Sigmoid colon (tissue), 7 donors: ENCODE measurements around the gene IGF2. TPM values are rescaled to one million over a fixed set of nuclear protein-coding genes. Genes with fewer than 3 reads are reported as not detected.

Experiments used
- DNase-seq: peaks from one replicate; pipeline ENCODE4 v3.0.0-alpha.2; 2019
- H3K27ac ChIP-seq, 4 donors: fragments of 200-600 bp; sonication (generic); one replicate each; pipeline ENCODE4 v1.5.1; 2016 to 2019; ENCODE audit warnings: mild to moderate bottlenecking in 1 of 4
- H3K27me3 ChIP-seq, 3 donors: fragments of 200-600 bp; sonication (generic); one replicate each; pipeline ENCODE4 v1.5.1; 2019; ENCODE audit warnings: mild to moderate bottlenecking in 1 of 3
- H3K36me3 ChIP-seq, 4 donors: fragments of 200-600 bp; sonication (generic); one replicate each; pipeline ENCODE4 v1.5.1; 2016 to 2019
- H3K4me1 ChIP-seq, 4 donors: fragments of 200-600 bp; sonication (generic); one replicate each; pipeline ENCODE4 v1.5.1; 2017 to 2019
- H3K4me3 ChIP-seq, 4 donors: fragments of 200-600 bp; sonication (generic); one replicate each; pipeline ENCODE4 v1.5.1; 2017 to 2019; ENCODE audit warnings: mild to moderate bottlenecking in 2 of 4, moderate library complexity in 1 of 4
- H3K9me3 ChIP-seq, 4 donors: fragments of 200-600 bp in 3 of 4; sonication (generic) in 3 of 4; one replicate each; pipeline versions ENCODE4 v1.5.1 to v1.6.1; 2013 to 2019
- CTCF ChIP-seq, 4 experiments: fragments of 450-650 bp in 3 of 4; fragments of 200-600 bp in 1 of 4; IDR thresholded peaks; one replicate each; pipeline ENCODE4 v1.5.1; 2016 to 2019; ENCODE audit warnings: antibody characterized with exemption in 4 of 4, mild to moderate bottlenecking in 3 of 4, moderate library complexity in 2 of 4
- EP300 ChIP-seq, 4 donors: sonication (generic); formaldehyde crosslinking; IDR thresholded peaks; one replicate each; pipeline ENCODE4 v1.6.1; 2017; ENCODE audit warnings: antibody characterized with exemption in 4 of 4
- POLR2A ChIP-seq, 2 donors: fragments of 450-650 bp; IDR thresholded peaks; one replicate each; pipeline ENCODE4 v1.6.1; 2016; ENCODE audit warnings: antibody characterized with exemption in 2 of 2, mild to moderate bottlenecking in 2 of 2, moderate library complexity in 2 of 2
- POLR2AphosphoS5 ChIP-seq, 4 donors: sonication (generic); formaldehyde crosslinking; IDR thresholded peaks; one replicate each; pipeline ENCODE4 v1.6.1; 2017; ENCODE audit warnings: antibody characterized with exemption in 4 of 4
- WGBS, 2 donors: extraction: QIAGEN DNeasy Blood & Tissue Kit; methylation state at CpG; one replicate each; pipeline ENCODE4 v1.1.7; 2013; 5-methylcytosine and 5-hydroxymethylcytosine counted together
- intact Hi-C: fragments of 100-400 bp; cut with DNase I; formaldehyde crosslinking; loops from one replicate; pipeline ENCODE4 v1.15.1; 2023
- polyA plus RNA-seq, 3 donors: library from polyadenylated mRNA; stranded (reverse); fragments of 200-250 nt; gene quantifications; one replicate each; pipeline ENCODE4 v1.2.3, GENCODE V29; 2013
- total RNA-seq, 4 donors: library from RNA; depleted of rRNA; stranded (reverse); fragments of >200 nt; gene quantifications; one replicate each; pipeline ENCODE4 v1.1.0, GENCODE V29; 2016
- donor health status: healthy with polysubstance abuse.
- donor health status: Bipolar disorder and iron deficiency.
- donor health status: healthy.

IGF2 gene
- total and polyA plus RNA-seq, 7 donors, result 1.6 to 63.1 (median 13.9) TPM

- Histone ChIP-seq H3K36me3 (no peaks in the 10 kb centered on the region), H3K27ac (no peak overlapping the region), H3K27me3 (peaks cover 0 to 47% (median 19%) of the 10 kb centered on the region in 3 donors), H3K9me3 (no peaks in the 10 kb centered on the region), H3K4me1 (no peaks in the 10 kb centered on the region), H3K4me3 (no peak overlapping the region)
- no peak for DNase-seq
- WGBS, 2 donors, result 28 to 55% methylated on average over 19 of the region's 19 CpGs
- intact Hi-C loops, result no loop called here
- TF ChIP-seq POLR2AphosphoS5 (IDR thresholded peaks at IDR 0.05) (no peak), EP300 (IDR thresholded peaks at IDR 0.05) (no peak), POLR2A (IDR thresholded peaks at IDR 0.05) (no peak), CTCF (IDR thresholded peaks at IDR 0.05) (no peak)
Observed at GRCh38 chr11:2122222-2122906, 16.8 kb downstream of the IGF2 start.

- peaks cover 0 to 2% (median under 1%) of the 10 kb centered on the region in 4 donors for H3K9me3 ChIP-seq
- intact Hi-C loops, result no loop called here
- TF ChIP-seq POLR2A (IDR thresholded peaks at IDR 0.05) (no peak), CTCF (IDR thresholded peaks at IDR 0.05) (no peak), EP300 (IDR thresholded peaks at IDR 0.05) (no peak), POLR2AphosphoS5 (IDR thresholded peaks at IDR 0.05) (no peak)
- H3K36me3 ChIP-seq, result no peaks in the 10 kb centered on the region
- H3K27ac ChIP-seq, result no peak overlapping the region
- DNase-seq, result no peak
- no peaks in the 10 kb centered on the region for H3K4me1 ChIP-seq
- H3K27me3 ChIP-seq, result peaks cover 0 to 47% (median 19%) of the 10 kb centered on the region in 3 donors
- no peak overlapping the region for H3K4me3 ChIP-seq
- WGBS, 2 donors, result 71 to 88% methylated on average over 21 of the region's 21 CpGs
Observed at GRCh38 chr11:2121227-2122130, 17.7 kb downstream of the IGF2 start.

GRCh38 chr11:2120359-2121100 is 18.7 kb downstream of the IGF2 start:
- Histone ChIP-seq H3K27me3 (peaks cover 0 to 47% (median 19%) of the 10 kb centered on the region in 3 donors), H3K27ac (no peak overlapping the region), H3K9me3 (peaks cover 0 to 6% (median 2%) of the 10 kb centered on the region in 4 donors), H3K4me1 (no peaks in the 10 kb centered on the region), H3K36me3 (no peaks in the 10 kb centered on the region), H3K4me3 (no peak overlapping the region)
- WGBS, 2 donors, result 53 to 80% methylated on average over 23 of the region's 23 CpGs
- intact Hi-C loops, result no loop called here
- no peak for DNase-seq
- TF ChIP-seq EP300 (IDR thresholded peaks at IDR 0.05), result no peak
- TF ChIP-seq POLR2AphosphoS5 (IDR thresholded peaks at IDR 0.05), result no peak
- no peak for TF ChIP-seq POLR2A (IDR thresholded peaks at IDR 0.05)
- no peak for TF ChIP-seq CTCF (IDR thresholded peaks at IDR 0.05)

- DNase-seq, result no peak
- 75 to 87% methylated on average over 4 of the region's 4 CpGs for WGBS, 2 donors
- H3K36me3 ChIP-seq, result no peaks in the 10 kb centered on the region
- intact Hi-C loops, result no loop called here
- no peak overlapping the region for H3K27ac ChIP-seq
- H3K27me3 ChIP-seq, result peaks cover 0 to 37% (median 19%) of the 10 kb centered on the region in 3 donors
- H3K9me3 ChIP-seq, result peaks cover 0 to 6% (median 2%) of the 10 kb centered on the region in 4 donors
- TF ChIP-seq POLR2A (IDR thresholded peaks at IDR 0.05) (no peak), EP300 (IDR thresholded peaks at IDR 0.05) (no peak)
- no peak overlapping the region for H3K4me3 ChIP-seq
- no peaks in the 10 kb centered on the region for H3K4me1 ChIP-seq
Observed at GRCh38 chr11:2118677-2119076, 20.5 kb downstream of the IGF2 start.
